Measurements from ENCODE around the gene LINC01488. TPM values are rescaled to one million over a fixed set of nuclear protein-coding genes. Genes with fewer than 3 reads are reported as not detected.

Gene LINC01488
- total RNA-seq, 4 donors from 2014 or later: not detected

DNA sequence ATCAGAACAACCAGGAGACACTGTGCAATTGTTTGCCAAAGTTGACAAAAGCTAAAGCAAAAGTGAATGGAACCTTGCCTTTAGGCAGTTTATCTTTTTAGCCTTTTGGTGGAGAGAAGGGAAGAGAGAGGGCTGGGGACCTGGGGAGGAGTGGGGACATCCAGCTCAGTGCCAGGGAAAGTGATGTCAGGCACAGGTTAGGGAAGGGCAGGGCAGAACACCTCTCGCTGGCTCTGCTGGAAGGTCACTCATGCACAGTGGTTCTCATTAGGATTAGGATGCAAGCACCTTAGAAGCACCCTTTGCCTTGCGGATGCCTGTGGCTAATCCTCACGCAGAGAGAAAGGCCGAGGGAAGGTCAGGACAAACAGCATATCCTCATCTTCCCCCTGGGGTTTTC is 14.3 kb upstream of the LINC01488 start:
- TF ChIP-seq, protein P1, sequence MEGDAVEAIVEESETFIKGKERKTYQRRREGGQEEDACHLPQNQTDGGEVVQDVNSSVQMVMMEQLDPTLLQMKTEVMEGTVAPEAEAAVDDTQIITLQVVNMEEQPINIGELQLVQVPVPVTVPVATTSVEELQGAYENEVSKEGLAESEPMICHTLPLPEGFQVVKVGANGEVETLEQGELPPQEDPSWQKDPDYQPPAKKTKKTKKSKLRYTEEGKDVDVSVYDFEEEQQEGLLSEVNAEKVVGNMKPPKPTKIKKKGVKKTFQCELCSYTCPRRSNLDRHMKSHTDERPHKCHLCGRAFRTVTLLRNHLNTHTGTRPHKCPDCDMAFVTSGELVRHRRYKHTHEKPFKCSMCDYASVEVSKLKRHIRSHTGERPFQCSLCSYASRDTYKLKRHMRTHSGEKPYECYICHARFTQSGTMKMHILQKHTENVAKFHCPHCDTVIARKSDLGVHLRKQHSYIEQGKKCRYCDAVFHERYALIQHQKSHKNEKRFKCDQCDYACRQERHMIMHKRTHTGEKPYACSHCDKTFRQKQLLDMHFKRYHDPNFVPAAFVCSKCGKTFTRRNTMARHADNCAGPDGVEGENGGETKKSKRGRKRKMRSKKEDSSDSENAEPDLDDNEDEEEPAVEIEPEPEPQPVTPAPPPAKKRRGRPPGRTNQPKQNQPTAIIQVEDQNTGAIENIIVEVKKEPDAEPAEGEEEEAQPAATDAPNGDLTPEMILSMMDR (IDR thresholded peaks at IDR 0.05; ENCODE audit: low read depth): no peak

GRCh38 chr11:69467646-69468045 is 13.8 kb upstream of the LINC01488 start:
- TF ChIP-seq, protein P1 (IDR thresholded peaks at IDR 0.05; ENCODE audit: low read depth): no peak

GRCh38 chr11:69468221-69468620 is 13.2 kb upstream of the LINC01488 start:
- TF ChIP-seq, protein P1 (IDR thresholded peaks at IDR 0.05; ENCODE audit: low read depth): no peak

- TF ChIP-seq, protein P1 (IDR thresholded peaks at IDR 0.05; ENCODE audit: low read depth): no peak
Observed at GRCh38 chr11:69468911-69469885, 12.3 kb upstream of the LINC01488 start.

GRCh38 chr11:69470301-69470700 is 11.2 kb upstream of the LINC01488 start:
- TF ChIP-seq, protein P1 (IDR thresholded peaks at IDR 0.05; ENCODE audit: low read depth): no peak

GRCh38 chr11:69470793-69471728 is 10.4 kb upstream of the LINC01488 start:
- TF ChIP-seq, protein P1 (IDR thresholded peaks at IDR 0.05; ENCODE audit: low read depth): no peak

Data from subcutaneous adipose tissue (tissue), 4 donors.